HG03060 (cell line): Measurements from ENCODE around the gene BTBD2.

Experiments
- ATAC-seq: cut with Tn5 transposase; IDR thresholded peaks from one replicate; pipeline ENCODE4 v1.9.1; 2021; ENCODE audit warnings: low read depth, moderate number of reproducible peaks; ENCODE audit not compliant: unreplicated experiment

BTBD2 gene

DNA sequence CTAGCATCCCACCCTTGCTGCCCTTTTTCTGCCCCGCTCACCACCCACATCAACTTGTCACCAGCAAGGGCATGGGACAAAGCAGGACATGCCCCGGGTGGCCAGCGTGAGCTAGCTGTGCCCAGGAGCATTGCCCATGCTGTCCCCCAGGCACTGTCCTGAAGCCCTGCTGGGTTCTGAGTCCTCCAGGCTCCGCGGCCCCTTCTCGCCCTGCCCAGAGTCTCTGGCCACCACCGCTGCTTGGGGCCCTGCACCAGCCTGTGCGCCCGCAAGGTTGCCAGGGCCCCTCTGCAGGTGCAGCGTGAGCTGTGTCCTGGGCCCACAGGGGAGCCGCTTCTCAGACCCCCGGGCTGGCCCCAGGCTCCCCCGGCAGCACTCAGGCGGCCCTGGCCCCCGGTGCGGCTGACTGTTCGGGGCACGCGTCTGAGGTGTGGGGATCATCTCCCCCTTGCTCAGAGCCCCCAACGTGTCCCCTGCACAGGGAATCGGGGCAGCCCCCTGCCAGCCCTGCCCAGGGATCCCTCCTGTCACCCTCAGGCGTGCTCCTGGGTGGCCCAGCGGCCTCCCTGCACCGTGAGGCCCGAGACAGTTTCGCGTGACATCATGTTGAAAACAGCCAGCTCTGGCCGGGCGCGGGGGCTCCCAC is 70.5 kb downstream of the BTBD2 start:
- ATAC-seq, result no peak

- no peak for ATAC-seq
Observed at GRCh38 chr19:1944088-1944915, 71.2 kb downstream of the BTBD2 start.

DNA sequence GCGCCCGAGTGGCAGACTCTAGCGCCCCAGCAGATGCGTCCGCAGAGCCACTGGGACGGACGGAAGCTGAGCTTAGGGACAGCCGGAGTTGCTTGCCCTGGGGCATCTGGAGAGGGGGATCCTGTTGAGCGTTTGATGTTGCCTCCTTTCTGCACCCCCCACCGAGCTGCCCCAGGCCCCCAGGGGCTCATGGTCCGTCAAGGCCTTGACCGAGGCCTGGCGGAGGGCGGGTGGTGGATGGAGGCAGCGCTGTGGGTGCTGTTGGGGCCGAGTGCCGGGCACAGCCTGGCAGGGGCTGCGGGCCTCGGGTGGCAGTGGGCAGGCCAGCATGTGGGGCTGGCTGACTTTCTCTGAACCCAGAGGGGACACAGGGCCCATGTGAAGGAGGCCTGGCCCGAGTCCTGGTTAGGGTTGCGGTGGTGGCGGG is 71.8 kb downstream of the BTBD2 start:
- ATAC-seq, result no peak

DNA sequence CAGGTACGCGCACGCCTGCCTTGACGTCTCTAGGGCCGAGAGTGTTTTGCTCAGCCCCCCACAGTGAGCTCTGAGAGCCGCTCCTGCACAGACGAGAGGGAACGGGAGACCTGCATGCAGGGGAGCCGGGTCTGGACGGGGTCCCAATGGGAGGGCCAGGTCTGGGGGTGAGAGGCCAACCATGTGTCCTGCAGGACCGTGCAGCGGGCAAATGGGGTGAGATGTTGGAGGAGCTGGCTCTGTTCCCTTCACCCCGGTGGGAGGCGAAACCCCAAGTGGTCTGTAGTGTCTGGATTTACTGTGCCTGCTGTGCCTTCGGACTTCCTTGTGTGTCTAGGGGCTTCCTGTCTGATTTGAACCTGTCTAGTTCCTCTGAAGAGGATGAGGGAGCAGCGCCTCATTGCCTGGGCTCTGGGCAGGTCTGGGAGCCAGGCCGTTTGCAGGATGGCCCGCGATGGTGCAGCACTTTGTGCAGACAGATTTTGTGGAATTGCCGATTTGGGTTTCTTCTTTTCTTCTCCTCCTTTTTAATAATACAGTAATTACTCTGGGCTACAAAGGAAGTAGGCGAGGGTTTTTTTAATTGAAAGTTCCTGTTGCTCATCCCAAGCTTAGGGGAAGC is 72.5 kb downstream of the BTBD2 start:
- ATAC-seq, result no peak

- ATAC-seq, result no peak
Observed at GRCh38 chr19:1942078-1942933, 73.2 kb downstream of the BTBD2 start.

- no peak for ATAC-seq
Observed at GRCh38 chr19:1941146-1942077, 74.1 kb downstream of the BTBD2 start, which contains the start of gene CSNK1G2. TSS of gene CSNK1G2 (plus strand) at chr19:1941172. CDS start at chr19:1969773, 28,601 bp downstream.

- no peak for ATAC-seq
Observed at GRCh38 chr19:1938071-1938470, 77.4 kb downstream of the BTBD2 start.

DNA sequence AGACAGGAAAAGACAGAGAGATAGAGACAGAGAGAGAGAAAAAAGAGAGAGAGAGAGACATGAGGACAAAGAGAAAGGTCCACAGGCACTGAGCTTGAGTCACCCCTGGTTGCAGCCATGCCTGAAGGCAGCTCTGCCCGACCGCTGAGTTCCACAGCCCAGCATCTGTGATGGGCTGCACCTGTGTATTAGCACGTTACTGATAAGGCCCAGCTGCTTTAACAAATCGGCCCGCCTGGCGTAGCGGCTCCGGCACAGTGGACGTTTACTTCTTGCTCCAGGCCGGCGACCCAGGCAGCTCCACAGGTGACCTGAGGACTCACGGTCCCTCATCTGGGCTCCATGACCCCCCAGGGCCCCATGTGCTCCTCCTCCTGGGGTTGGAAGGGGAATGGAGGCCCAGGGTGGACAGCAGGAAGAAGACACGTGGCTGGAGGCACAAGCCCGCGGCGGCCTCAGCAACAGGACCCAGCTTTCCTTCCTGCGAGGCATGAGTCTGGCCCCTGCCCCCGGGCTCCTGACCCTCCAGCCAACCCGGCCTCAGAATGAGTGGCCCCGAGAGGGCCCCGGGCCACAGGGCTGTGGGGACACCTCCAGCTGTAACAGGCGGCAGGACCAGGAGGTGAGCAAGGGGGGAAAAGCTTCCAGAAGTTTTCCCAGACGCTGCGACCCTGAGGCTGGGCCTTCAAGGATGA is 78.5 kb downstream of the BTBD2 start:
- no peak for ATAC-seq

GRCh38 chr19:1936430-1936829 is 79.1 kb downstream of the BTBD2 start:
- no peak for ATAC-seq

GRCh38 chr19:1935484-1936208 is 79.9 kb downstream of the BTBD2 start:
- no peak for ATAC-seq
